Endothelial cell of umbilical vein (primary cell): ENCODE results near the gene MYOM3. TPM values are rescaled to one million over a fixed set of nuclear protein-coding genes. Genes with fewer than 3 reads are reported as not detected.
A peak's percentile ranks its signal among the peaks of the same experiment; 100 is the strongest.

ENCODE experiments used
- BruUV-seq: library from RNA; stranded (reverse); fragments of 400-500 nt; replicated peaks from 2 replicates; lab custom pipeline; 2021; lab: Mats Ljungman, UMichigan
- CTCF ChIA-PET: fragments of 300-600, 350-600 bp; sonication (Branson Sonifier 250); formaldehyde crosslinking; loops from one replicate; lab custom pipeline; 2021; ENCODE audit warnings: antibody characterized with exemption, inconsistent platforms; lab: Charles Lee
- POLR2A ChIA-PET: fragments of 300-600, 350-600 bp; sonication (Branson Sonifier 250); formaldehyde crosslinking; loops from one replicate; lab custom pipeline; 2021; ENCODE audit warnings: antibody characterized with exemption, inconsistent platforms; lab: Charles Lee
- DNase-seq: peaks from one replicate; pipeline ENCODE4 v3.0.0-alpha.2; 2011; ENCODE audit warnings: low read depth, low spot score
- FAIRE-seq: peaks from 2 replicates; lab custom pipeline; 2011; peaks lifted over from hg19 to GRCh38; lab: Jason Lieb, UNC
- H2AFZ ChIP-seq: 2 replicates; pipeline ENCODE4 v1.6.0; 2012; ENCODE audit warnings: low read depth, low read length, control low read depth, inconsistent platforms
- H3K27ac ChIP-seq: 2 replicates; pipeline ENCODE4 v1.5.1; 2011; ENCODE audit warnings: low read depth, mild to moderate bottlenecking, control low read depth, low read length, moderate library complexity; ENCODE audit not compliant: insufficient read depth
- H3K27me3 ChIP-seq, 2 experiments: 2 replicates each; pipeline versions ENCODE4 v1.6.0 to v1.6.1; 2011; ENCODE audit warnings: low read length in 2 of 2, mixed read lengths in 1 of 2; ENCODE audit not compliant: control insufficient read depth in 2 of 2, insufficient read depth in 2 of 2
- H3K36me3 ChIP-seq, 2 experiments: 2 replicates in 1 of 2; 3 replicates in 1 of 2; pipeline ENCODE4 v1.5.1; 2011; ENCODE audit warnings: low read length in 2 of 2, mild to moderate bottlenecking in 1 of 2, moderate library complexity in 1 of 2; ENCODE audit not compliant: control insufficient read depth in 2 of 2, insufficient read depth in 2 of 2; ENCODE audit errors: extremely low read depth in 1 of 2
- H3K4me1 ChIP-seq: 3 replicates; pipeline ENCODE4 v1.5.1; 2011; ENCODE audit warnings: mild to moderate bottlenecking, low read length; ENCODE audit not compliant: control insufficient read depth, insufficient read depth; ENCODE audit errors: extremely low read depth
- H3K4me2 ChIP-seq: 2 replicates; pipeline ENCODE4 v1.6.1; 2011; ENCODE audit warnings: low read length, control low read depth, mixed read lengths; ENCODE audit not compliant: insufficient read depth
- H3K4me3 ChIP-seq, 3 experiments: fragments of 200-600 bp in 1 of 3; sonication (generic), shearing (Covaris generic) in 1 of 3; replicated peaks in 1 of 3; 2 replicates each; pipeline ENCODE4 v1.5.1; 2011 to 2016; ENCODE audit warnings: control low read depth in 3 of 3, low read length in 3 of 3, mild to moderate bottlenecking in 2 of 3, inconsistent platforms in 1 of 3, low read depth in 1 of 3, moderate library complexity in 1 of 3; ENCODE audit not compliant: insufficient read depth in 1 of 3
- H3K79me2 ChIP-seq: 2 replicates; pipeline ENCODE4 v1.6.0; 2012; ENCODE audit warnings: low read length, inconsistent platforms; ENCODE audit not compliant: control insufficient read depth, insufficient read depth
- H3K9ac ChIP-seq: replicated peaks from 2 replicates; pipeline ENCODE3; 2011; ENCODE audit warnings: low read length, control low read depth; ENCODE audit not compliant: insufficient read depth; ENCODE audit errors: extremely low read depth
- H3K9me1 ChIP-seq: replicated peaks from 3 replicates; pipeline ENCODE4 v1.6.0; 2011; ENCODE audit warnings: mild to moderate bottlenecking, low read length; ENCODE audit not compliant: control insufficient read depth, insufficient read depth; ENCODE audit errors: extremely low read depth
- H3K9me3 ChIP-seq: replicated peaks from 2 replicates; pipeline ENCODE4 v1.5.1; 2012; ENCODE audit warnings: low read length, inconsistent platforms; ENCODE audit not compliant: control insufficient read depth, insufficient read depth
- H4K20me1 ChIP-seq: replicated peaks from 2 replicates; pipeline ENCODE3; 2011; ENCODE audit warnings: mild to moderate bottlenecking, low read length; ENCODE audit not compliant: control insufficient read depth, insufficient read depth; ENCODE audit errors: extremely low read depth
- EZH2 ChIP-seq: IDR thresholded peaks from 2 replicates; pipeline ENCODE4 v1.6.1; 2012; ENCODE audit warnings: borderline replicate concordance, low read depth, mild to moderate bottlenecking, moderate library complexity, low read length, inconsistent platforms; ENCODE audit not compliant: severe bottlenecking
- FOS ChIP-seq: IDR thresholded peaks from 2 replicates; pipeline ENCODE4 v1.6.1; 2011; ENCODE audit warnings: mild to moderate bottlenecking, low read length, moderate library complexity, borderline replicate concordance; ENCODE audit not compliant: insufficient read depth
- GATA2 ChIP-seq: IDR thresholded peaks from 2 replicates; pipeline ENCODE4 v1.7.0; 2011; ENCODE audit warnings: low read depth, mild to moderate bottlenecking, moderate library complexity, mixed read lengths, low read length; ENCODE audit not compliant: insufficient read length, insufficient read depth
- JUN ChIP-seq: IDR thresholded peaks from 2 replicates; pipeline ENCODE4 v1.6.1; 2011; ENCODE audit warnings: borderline replicate concordance, low read depth; ENCODE audit not compliant: insufficient read length, insufficient read depth
- MAX ChIP-seq: IDR thresholded peaks from 2 replicates; pipeline ENCODE4 v1.6.1; 2011; ENCODE audit not compliant: insufficient read depth, insufficient read length
- MYC ChIP-seq: IDR thresholded peaks from one replicate; pipeline ENCODE4 v1.6.1; 2011; ENCODE audit warnings: mild to moderate bottlenecking, low read depth, low read length
- POLR2A ChIP-seq: IDR thresholded peaks from 2 replicates; pipeline ENCODE4 v1.6.1; 2012; ENCODE audit warnings: low read depth, mild to moderate bottlenecking, control low read depth, low read length
- POLR2AphosphoS5 ChIP-seq: IDR thresholded peaks from 2 replicates; pipeline ENCODE4 v1.6.1; 2012; ENCODE audit warnings: low read depth, mild to moderate bottlenecking, control low read depth, low read length, moderate library complexity; ENCODE audit not compliant: insufficient read depth
- dilution Hi-C: fragments of 300-500 bp; cut with MboI; formaldehyde crosslinking; loops from one replicate; pipeline ENCODE4 v1.15.0; 2019; ENCODE audit warnings: low sequenced_read_pairs; ENCODE audit not compliant: extremely low pct_ligation_motif_present
- intact Hi-C: fragments of 100-400 bp; cut with micrococcal nuclease; formaldehyde crosslinking; loops from one replicate; pipeline ENCODE4 v1.10.0; 2022
- polyA plus RNA-seq, 4 experiments: library from polyadenylated mRNA; depleted of rRNA in 3 of 4; stranded (reverse) in 3 of 4; unstranded in 1 of 4; fragments of >200 nt; gene quantifications; 2 replicates each; pipeline versions ENCODE4 v1.2.1 to v1.2.3, GENCODE V29; 2011 to 2012; ENCODE audit warnings: missing spikeins in 1 of 4
- total RNA-seq: library from RNA; stranded (reverse); gene quantifications from 2 replicates; pipeline ENCODE4 v1.2.3, GENCODE V29; 2021
- TF ChIP-seq, protein P1 (sequence below), 2 donors: IDR thresholded peaks; 1 replicate in 1 of 2; 2 replicates in 1 of 2; pipeline ENCODE4 v1.5.1; 2011; ENCODE audit warnings: low read length in 2 of 2, mild to moderate bottlenecking in 2 of 2, moderate library complexity in 2 of 2, control low read depth in 1 of 2, inconsistent platforms in 1 of 2, low read depth in 1 of 2; ENCODE audit not compliant: insufficient read depth in 1 of 2; ENCODE audit errors: extremely low read depth in 1 of 2

Gene MYOM3
- total and polyA plus RNA-seq, 2 donors (not counting 3 experiments of a cell fraction or from before 2014, with no cell fraction given) = 0.11 to 0.40 TPM

- H3K27me3 ChIP-seq = no peaks in the 10 kb centered on the region
- dilution Hi-C loops = no loop called here
- H3K36me3 ChIP-seq = no peaks in the 10 kb centered on the region
- H3K27ac ChIP-seq = no peak overlapping the region
- H3K4me3 ChIP-seq = no peak overlapping the region
- no peaks in the 10 kb centered on the region for H4K20me1 ChIP-seq
- no TSS peak for BruUV-seq
- H3K9me1 ChIP-seq = no peaks in the 10 kb centered on the region
- intact Hi-C loops = no loop called here
- TF ChIP-seq MYC = no peak
- TF ChIP-seq, protein P1, sequence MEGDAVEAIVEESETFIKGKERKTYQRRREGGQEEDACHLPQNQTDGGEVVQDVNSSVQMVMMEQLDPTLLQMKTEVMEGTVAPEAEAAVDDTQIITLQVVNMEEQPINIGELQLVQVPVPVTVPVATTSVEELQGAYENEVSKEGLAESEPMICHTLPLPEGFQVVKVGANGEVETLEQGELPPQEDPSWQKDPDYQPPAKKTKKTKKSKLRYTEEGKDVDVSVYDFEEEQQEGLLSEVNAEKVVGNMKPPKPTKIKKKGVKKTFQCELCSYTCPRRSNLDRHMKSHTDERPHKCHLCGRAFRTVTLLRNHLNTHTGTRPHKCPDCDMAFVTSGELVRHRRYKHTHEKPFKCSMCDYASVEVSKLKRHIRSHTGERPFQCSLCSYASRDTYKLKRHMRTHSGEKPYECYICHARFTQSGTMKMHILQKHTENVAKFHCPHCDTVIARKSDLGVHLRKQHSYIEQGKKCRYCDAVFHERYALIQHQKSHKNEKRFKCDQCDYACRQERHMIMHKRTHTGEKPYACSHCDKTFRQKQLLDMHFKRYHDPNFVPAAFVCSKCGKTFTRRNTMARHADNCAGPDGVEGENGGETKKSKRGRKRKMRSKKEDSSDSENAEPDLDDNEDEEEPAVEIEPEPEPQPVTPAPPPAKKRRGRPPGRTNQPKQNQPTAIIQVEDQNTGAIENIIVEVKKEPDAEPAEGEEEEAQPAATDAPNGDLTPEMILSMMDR (IDR thresholded peaks at IDR 0.05; ENCODE audit: extremely low read depth in 1 of 2, insufficient read depth in 1 of 2, low read depth in 1 of 2, low read length in 2 of 2) = peak in 1 of 2 donors; percentile 32
- no peaks in the 10 kb centered on the region for H3K9me3 ChIP-seq
- H3K4me2 ChIP-seq = no peak overlapping the region
- no peaks in the 10 kb centered on the region for H3K4me1 ChIP-seq
- ChIA-PET POLR2A (no interaction called here), CTCF (interaction anchor here (1.1 to 1.9 kb wide), 3 partner anchors 8 to 234 kb away, joined by 3 to 20 read pairs (median 3); no protein-coding TSS in a partner anchor)
- DNase-seq (no peak), FAIRE-seq (no peak)
- no peak overlapping the region for H3K9ac ChIP-seq
- no peak overlapping the region for H2AFZ ChIP-seq
- no peaks in the 10 kb centered on the region for H3K79me2 ChIP-seq
Observed at GRCh38 chr1:24157918-24158481, 46.1 kb upstream of the MYOM3 start.

- H3K4me1 ChIP-seq = no peaks in the 10 kb centered on the region
- no peak overlapping the region for H3K4me2 ChIP-seq
- TF ChIP-seq JUN (no peak), MYC (no peak), FOS (no peak), MAX (no peak), EZH2 (no peak), POLR2A (no peak), GATA2 (no peak), POLR2AphosphoS5 (no peak)
- TF ChIP-seq, protein P1 (IDR thresholded peaks at IDR 0.05; ENCODE audit: extremely low read depth in 1 of 2, insufficient read depth in 1 of 2, low read depth in 1 of 2, low read length in 2 of 2) = no peak
- no peak overlapping the region for H3K9ac ChIP-seq
- no peaks in the 10 kb centered on the region for H4K20me1 ChIP-seq
- peaks cover 1 to 2% of the 10 kb centered on the region in 2 experiments for H3K27me3 ChIP-seq
- intact Hi-C loops = no loop called here
- DNase-seq (no peak), FAIRE-seq (no peak)
- no peaks in the 10 kb centered on the region for H3K36me3 ChIP-seq
- H3K9me3 ChIP-seq = no peaks in the 10 kb centered on the region
- H3K79me2 ChIP-seq = no peaks in the 10 kb centered on the region
- H2AFZ ChIP-seq = no peak overlapping the region
- H3K4me3 ChIP-seq = no peak overlapping the region
- no TSS peak for BruUV-seq
- dilution Hi-C loops = no loop called here
- ChIA-PET CTCF (interaction anchor here (1.3 kb wide), 1 partner anchor 16 kb away, joined by 3 read pairs; no protein-coding TSS in a partner anchor), POLR2A (no interaction called here)
- no peak overlapping the region for H3K27ac ChIP-seq
- H3K9me1 ChIP-seq = no peaks in the 10 kb centered on the region
Observed at GRCh38 chr1:24156542-24157260, 44.8 kb upstream of the MYOM3 start.
